AG20443 (cell line): Measurements from ENCODE around the gene DENND1A.

Experiments used
- DNase-seq: peaks from one replicate; pipeline ENCODE4 v3.0.0; 2012; ENCODE audit warnings: low spot score, mixed read lengths

Gene DENND1A

GRCh38 chr9:123616707-123617106, 313.2 kb downstream of the DENND1A start:
- no peak for DNase-seq

DNA sequence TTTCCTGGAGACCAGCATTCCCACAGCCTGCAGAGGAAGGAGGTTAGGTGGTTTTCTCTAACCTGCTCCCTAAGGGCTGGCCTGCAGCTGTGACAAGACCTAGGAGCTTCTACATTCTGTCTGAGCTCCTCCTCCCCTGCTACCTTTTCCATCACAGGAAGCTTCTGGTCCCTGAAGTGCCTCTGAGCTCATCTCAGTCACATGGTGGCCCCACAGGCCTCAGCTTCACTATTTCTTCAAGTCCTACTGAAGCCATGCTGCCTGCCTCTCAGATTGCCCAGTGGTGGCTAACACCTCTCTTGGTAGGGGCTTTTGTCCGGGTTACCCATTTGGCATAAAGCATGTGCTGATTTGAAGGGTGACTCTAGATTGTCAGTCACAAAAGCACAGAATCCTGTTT, 314.5 kb downstream of the DENND1A start:
- no peak for DNase-seq

GRCh38 chr9:123614306-123615263, 315.3 kb downstream of the DENND1A start:
- DNase-seq, result no peak

- peak; percentile 58 for DNase-seq
Measured at GRCh38 chr9:123611226-123611625, 318.7 kb downstream of the DENND1A start.

GRCh38 chr9:123609844-123610243, 320.1 kb downstream of the DENND1A start:
- no peak for DNase-seq

DNA sequence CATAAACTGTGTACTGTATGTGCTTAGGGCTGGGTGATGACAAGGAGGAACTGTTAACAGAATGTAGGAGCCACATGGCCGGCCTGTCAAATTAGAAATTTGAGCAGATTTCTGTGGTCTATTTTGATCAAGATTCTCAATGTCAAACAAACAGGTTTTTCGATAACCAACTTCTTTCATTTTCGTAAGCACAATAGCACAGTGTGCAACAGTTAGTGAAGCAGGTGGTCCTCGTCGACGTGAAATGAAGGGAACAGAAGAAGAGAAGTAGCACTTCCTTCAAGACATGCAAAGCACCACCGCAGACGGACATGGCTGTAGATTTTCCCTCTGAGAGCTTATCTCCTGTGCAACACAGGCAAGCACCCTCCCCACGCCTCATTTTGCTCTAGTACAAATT, 321.8 kb downstream of the DENND1A start:
- no peak for DNase-seq

DNA sequence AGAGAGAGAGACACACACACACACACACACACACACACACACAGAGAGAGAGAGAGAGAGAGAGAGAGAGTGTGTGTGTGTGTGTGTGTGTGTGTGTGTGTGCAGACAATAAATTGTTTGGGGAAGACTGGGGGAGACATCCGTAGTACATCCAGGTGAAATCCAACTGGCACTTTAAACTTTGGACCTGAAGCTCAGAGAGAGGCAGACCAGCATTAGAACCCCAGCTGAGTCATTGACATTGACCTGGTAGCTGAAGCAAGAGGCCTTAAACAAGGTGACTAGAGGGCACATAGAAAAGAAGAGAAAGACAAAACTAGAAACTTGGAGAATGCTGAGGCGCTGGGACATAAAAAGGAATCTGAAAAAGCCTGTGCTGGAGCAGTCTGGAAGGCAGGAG, 322.4 kb downstream of the DENND1A start:
- no peak for DNase-seq

DNA sequence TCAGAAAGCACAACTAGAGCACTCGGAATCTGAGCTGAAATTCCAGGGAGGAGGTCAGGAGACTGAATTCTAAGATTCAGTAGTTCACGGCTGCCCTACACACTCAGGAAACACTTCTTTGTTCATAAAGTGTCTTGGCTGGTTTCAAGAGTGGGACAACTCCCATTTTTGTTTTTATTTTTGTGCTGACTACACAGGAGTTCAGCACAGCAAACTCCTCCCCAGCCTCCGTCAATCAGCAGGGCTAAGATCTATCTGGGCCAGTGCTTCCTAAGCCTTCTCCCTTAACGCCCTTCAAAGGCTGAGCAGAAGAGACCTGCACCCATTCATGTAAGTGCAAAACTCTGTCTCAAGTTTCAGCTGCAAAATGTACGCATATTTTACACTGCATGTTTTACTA, 323.8 kb downstream of the DENND1A start:
- DNase-seq, result no peak

DNA sequence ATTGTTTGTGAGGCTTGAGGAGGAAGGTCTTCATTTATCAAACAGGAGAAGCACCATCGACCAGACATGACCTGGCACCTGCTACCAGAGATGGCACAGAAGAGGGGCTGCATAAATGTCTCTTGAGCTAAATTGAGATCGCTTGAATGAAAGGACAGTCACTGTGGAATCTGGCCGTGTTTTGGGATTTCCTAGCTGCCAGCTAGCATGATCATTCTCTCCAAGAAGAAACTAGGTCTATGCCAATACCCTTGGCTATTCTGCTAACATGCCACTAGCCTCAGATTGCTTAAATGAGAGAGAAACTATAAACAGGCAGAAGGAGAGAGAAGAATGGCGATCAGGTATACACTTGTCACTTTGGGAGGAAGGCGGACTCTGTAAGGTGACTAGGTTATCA, 324.6 kb downstream of the DENND1A start:
- DNase-seq, result no peak

- no peak for DNase-seq
Measured at GRCh38 chr9:123604861-123605260, 325.1 kb downstream of the DENND1A start.

GRCh38 chr9:123601828-123602227, 328.1 kb downstream of the DENND1A start:
- DNase-seq, result no peak

DNA sequence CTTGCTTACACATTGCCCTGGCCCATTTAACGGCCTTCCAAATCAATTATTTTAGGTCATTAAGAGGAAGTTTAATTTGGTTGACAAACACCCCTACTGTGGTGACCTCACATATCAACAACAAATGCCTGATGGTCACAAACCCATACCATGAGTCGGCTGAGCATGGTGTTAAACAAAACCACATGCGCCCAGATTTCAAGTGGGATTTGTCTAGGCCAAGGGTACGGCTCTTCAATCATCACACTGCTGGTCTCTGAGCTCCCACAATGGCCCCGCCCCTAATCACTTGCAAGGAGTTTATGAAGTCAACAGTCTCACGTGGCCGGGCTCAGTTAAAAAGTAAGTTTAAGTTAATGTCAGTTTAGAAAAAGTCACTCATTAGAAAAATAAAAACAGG, 330.1 kb downstream of the DENND1A start:
- no peak for DNase-seq

- DNase-seq, result no peak
Measured at GRCh38 chr9:123597876-123598556, 331.9 kb downstream of the DENND1A start.

GRCh38 chr9:123597048-123597447, 332.9 kb downstream of the DENND1A start:
- no peak for DNase-seq

GRCh38 chr9:123591283-123591682, 338.6 kb downstream of the DENND1A start:
- no peak for DNase-seq

DNA sequence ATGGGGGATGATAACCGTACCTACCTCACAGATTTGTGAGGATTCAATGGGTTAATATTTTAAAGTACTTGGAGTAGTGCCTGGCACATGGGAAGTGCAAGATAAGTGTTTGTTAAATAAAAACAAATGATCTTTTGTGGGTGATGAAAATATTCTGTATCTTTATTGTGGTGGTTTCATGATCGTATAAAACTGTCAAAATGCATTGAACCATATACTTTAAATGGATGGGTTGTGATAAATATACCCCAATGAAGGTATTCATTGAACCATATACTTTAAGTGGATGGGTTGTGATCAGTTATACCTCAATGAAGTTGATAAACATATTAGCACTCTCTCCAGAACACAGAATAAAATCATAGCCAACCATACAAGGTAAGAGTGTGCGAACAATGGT, 339.4 kb downstream of the DENND1A start:
- DNase-seq, result no peak

- DNase-seq, result no peak
Measured at GRCh38 chr9:123589361-123590239, 340.3 kb downstream of the DENND1A start.

- no peak for DNase-seq
Measured at GRCh38 chr9:123586275-123586674, 343.7 kb downstream of the DENND1A start.

DNA sequence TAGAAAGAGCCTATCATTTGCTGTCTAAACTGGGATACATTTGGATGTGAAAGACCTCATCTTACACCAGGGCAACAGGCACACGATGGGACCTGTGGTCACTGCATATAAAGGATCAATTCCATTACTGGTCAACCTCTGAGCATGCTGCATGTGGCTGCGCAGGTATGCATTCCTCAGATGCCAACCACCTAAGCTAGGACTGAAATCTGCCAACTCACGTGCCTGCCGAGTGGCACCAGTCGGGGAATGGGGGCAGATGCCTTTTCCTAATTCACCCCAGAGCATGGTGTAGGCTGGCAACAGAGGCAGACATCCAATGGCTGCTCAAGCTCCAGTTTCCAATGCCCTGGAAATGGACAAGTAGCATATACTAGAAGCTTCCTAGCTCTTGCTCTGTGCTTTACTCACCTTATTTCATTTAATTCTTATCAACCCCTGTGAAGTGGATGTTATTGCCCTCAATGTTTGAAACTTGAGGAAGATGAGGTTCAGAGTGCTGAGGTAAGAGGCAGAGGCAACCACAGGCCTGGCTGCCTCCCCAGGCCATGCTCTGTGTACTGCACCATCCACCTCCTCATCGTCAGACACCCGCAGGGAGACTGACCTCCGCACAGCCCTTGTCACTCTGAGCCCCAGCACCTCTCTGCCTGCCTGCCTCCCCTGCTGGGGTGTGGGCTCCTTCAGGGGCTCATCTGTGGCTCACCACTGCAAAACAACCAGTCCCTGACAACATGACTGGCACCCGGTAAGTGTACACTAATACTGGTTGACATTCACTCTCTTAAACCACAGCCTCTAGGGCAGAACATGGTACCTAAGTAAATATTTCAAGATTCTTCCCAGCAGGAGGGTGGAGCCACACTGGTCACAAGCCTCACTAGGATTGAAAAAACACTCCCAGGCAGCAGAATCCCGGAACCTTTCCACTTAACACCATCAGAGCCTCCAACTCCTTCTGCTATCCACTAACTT, 345.4 kb downstream of the DENND1A start:
- DNase-seq, result no peak

GRCh38 chr9:123583646-123584045, 346.3 kb downstream of the DENND1A start:
- no peak for DNase-seq

DNA sequence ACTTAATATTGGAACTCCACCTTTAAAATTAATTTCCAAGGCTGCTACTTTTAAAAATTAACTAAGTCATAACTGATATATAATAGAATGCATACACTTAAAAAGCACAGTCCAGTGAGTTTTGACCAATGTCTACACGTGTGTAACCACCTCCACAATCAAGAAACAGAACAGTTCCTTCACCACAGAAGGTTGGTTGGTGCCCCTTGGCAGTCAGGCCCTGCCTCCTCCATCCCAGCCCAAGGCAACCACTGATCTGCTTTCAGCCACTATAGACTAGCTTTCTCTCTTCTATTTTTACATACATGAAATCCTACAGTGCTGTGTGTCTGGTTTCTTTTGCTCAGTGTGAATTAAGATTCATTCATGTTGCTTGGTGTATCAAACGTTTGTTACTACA, 358.7 kb downstream of the DENND1A start:
- no peak for DNase-seq
